Prostate gland (tissue), 2 donors: ENCODE results near the gene ANKRD22.

Source experiments
- CTCF ChIP-seq, 4 experiments: fragments of 200-600 bp in 2 of 4; fragments of 450-650 bp in 2 of 4; sonication (generic) in 2 of 4; IDR thresholded peaks; 1 replicate in 3 of 4; 2 replicates in 1 of 4; pipeline ENCODE4 v1.5.1; 2016 to 2019; ENCODE audit warnings: antibody characterized with exemption in 4 of 4, mild to moderate bottlenecking in 2 of 4, moderate library complexity in 2 of 4
- POLR2A ChIP-seq: fragments of 450-650 bp; IDR thresholded peaks from one replicate; pipeline ENCODE4 v1.6.1; 2016; ENCODE audit warnings: antibody characterized with exemption, mild to moderate bottlenecking

- no peak for TF ChIP-seq CTCF (IDR thresholded peaks at IDR 0.05)
- TF ChIP-seq POLR2A: no peak
Measured at GRCh38 chr10:88835910-88836221, 15.8 kb downstream of the ANKRD22 start.
